Activated T-cell treated with anti-CD3 and anti-CD28 coated beads, Interleukin-2, amount 50 U/mL, for 72 hours (primary cell): ENCODE data around the gene HNRNPAB. TPM values are rescaled to one million over a fixed set of nuclear protein-coding genes. Genes with fewer than 3 reads are reported as not detected.
"Not testable (repeated sequence)": the region's sequence is repeated elsewhere in the genome, so short reads cannot be mapped to it uniquely, and the experiment has no call there.

Experiments used
- ATAC-seq, 2 donors: fragments of 150-1000 bp; cut with Tn5 transposase; replicated peaks in 1 of 2; 2 replicates each; pipeline ENCODE4 v1.10.0; 2021; ENCODE audit warnings: moderate library complexity in 2 of 2, mild to moderate bottlenecking in 1 of 2
- DNase-seq, 2 donors: peaks; one replicate each; pipeline ENCODE4 v3.0.0; 2021 to 2022; ENCODE audit warnings: mixed read lengths in 1 of 2
- H3K27ac Mint-ChIP-seq: one replicate; pipeline ENCODE4 v1.8.0; 2022; ENCODE audit warnings: mild to moderate bottlenecking, moderate library complexity, mixed read lengths
- H3K27me3 Mint-ChIP-seq: one replicate; pipeline ENCODE4 v1.8.0; 2022; ENCODE audit warnings: low read depth, mixed read lengths
- H3K36me3 Mint-ChIP-seq, 2 donors: one replicate each; pipeline ENCODE4 v1.8.0; 2022; ENCODE audit warnings: mixed read lengths in 2 of 2, mild to moderate bottlenecking in 1 of 2; ENCODE audit not compliant: insufficient read depth in 2 of 2
- H3K4me1 Mint-ChIP-seq: one replicate; pipeline ENCODE4 v1.8.0; 2022; ENCODE audit warnings: low read depth, mixed read lengths
- H3K4me3 Mint-ChIP-seq, 2 donors: one replicate each; pipeline ENCODE4 v1.8.0; 2022; ENCODE audit warnings: mild to moderate bottlenecking in 2 of 2, mixed read lengths in 2 of 2, moderate library complexity in 2 of 2
- H3K9me3 Mint-ChIP-seq, 2 donors: one replicate each; pipeline ENCODE4 v1.8.0; 2022; ENCODE audit warnings: mixed read lengths in 2 of 2
- total RNA-seq, 2 donors: library from RNA; stranded (reverse); gene quantifications; one replicate each; pipeline ENCODE4 v1.2.3, GENCODE V29; 2022

The HNRNPAB gene
- total RNA-seq, 2 donors from 2014 or later, result 196 to 232 TPM

DNA sequence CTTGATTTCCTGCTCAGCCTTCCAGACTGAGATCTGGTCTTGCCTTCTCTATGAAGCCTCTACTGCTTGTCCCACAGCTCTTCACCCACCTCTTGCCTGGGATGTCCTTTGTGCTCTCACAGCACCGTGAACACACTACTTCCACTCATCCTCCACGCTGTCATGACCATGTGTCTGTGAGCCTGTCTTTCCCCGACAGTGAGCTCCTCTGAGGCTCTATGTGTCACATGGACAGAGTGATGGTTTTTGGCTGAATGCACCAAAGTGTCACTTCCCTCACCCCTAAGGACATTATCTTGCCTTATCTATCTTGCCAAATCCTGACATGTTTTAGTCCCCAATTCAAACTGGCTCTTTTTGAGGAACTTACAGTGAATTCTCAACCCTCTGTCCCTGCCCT is 16.9 kb downstream of the HNRNPAB start:
- H3K9me3 Mint-ChIP-seq, result no peaks in the 10 kb centered on the region
- H3K4me1 Mint-ChIP-seq, result peaks cover 31% of the 10 kb centered on the region
- peak overlapping the region; percentile 31 for H3K27ac Mint-ChIP-seq
- ATAC-seq, result peak; percentile 5 to 34
- no peaks in the 10 kb centered on the region for H3K27me3 Mint-ChIP-seq
- no peak for DNase-seq
- H3K4me3 Mint-ChIP-seq, result no peak overlapping the region
- H3K36me3 Mint-ChIP-seq, result peaks cover 6 to 42% of the 10 kb centered on the region in 2 donors

- Mint-ChIP-seq H3K4me1 (peaks cover 31% of the 10 kb centered on the region), H3K27me3 (no peaks in the 10 kb centered on the region), H3K4me3 (no peak overlapping the region), H3K36me3 (peaks cover 6 to 41% of the 10 kb centered on the region in 2 donors), H3K9me3 (no peaks in the 10 kb centered on the region), H3K27ac (peak overlapping the region; percentile 31)
- ATAC-seq (peak; percentile 4 to 7), DNase-seq (no peak)
Measured at GRCh38 chr5:178221853-178222252, 17.5 kb downstream of the HNRNPAB start.

DNA sequence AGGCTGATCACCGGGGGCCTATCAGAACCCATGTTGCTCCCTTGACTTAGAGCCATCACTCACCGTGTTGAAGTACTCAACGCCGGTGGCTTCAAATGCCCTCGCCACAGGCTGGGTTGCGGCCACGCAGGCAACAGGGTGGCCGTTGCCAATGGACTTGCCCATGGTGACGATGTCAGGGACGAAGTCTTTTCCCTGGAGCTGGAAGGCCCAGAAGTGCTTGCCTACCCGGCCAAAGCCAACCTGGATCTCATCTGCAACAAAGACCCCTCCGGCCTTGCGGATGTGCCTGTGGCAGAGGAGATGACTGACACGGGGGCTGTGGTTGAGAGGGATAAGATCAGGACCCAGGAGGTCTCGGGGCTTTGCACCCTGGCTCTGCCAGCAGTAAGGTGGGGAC is 18.0 kb downstream of the HNRNPAB start:
- no peaks in the 10 kb centered on the region for H3K27me3 Mint-ChIP-seq
- DNase-seq, result no peak
- H3K27ac Mint-ChIP-seq, result no peak overlapping the region
- H3K4me1 Mint-ChIP-seq, result peaks cover 35% of the 10 kb centered on the region
- no peak overlapping the region for H3K4me3 Mint-ChIP-seq
- H3K36me3 Mint-ChIP-seq, result peaks cover 7 to 45% of the 10 kb centered on the region in 2 donors
- no peaks in the 10 kb centered on the region for H3K9me3 Mint-ChIP-seq
- ATAC-seq, result no peak

DNA sequence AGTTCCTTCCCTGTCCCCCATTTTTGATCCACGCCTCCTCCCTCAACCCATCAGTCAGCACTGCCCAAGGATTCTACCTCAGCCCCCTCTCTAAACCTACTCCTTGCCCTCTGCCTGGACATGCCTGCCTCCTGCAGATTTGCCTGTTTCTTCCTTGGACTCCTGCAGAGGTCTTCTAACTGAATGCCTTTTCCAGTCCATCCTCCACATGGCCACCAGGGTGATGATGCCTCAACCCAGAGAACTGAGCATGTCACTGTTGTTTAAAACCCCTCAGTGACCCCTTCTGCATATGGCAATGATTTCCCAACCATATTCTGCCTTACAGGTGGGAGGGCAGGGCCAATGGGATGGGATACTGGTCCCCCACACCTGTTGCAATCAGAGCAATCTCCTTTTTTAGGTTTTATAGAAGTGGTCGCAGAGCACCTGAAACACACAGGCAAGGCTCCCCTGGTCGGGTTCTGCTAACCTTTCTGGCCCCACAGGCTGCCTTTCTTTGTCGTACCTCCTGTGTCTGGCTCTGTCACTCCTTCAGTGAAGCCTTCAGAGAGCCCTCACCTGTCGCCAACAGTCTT is 19.0 kb downstream of the HNRNPAB start:
- peaks cover 44% of the 10 kb centered on the region for H3K4me1 Mint-ChIP-seq
- no peaks in the 10 kb centered on the region for H3K9me3 Mint-ChIP-seq
- H3K36me3 Mint-ChIP-seq, result peaks cover 15 to 49% of the 10 kb centered on the region in 2 donors
- H3K27me3 Mint-ChIP-seq, result no peaks in the 10 kb centered on the region
- no peak overlapping the region for H3K4me3 Mint-ChIP-seq
- no peak for ATAC-seq
- H3K27ac Mint-ChIP-seq, result peak overlapping the region; percentile 18
- DNase-seq, result no peak

- Mint-ChIP-seq H3K9me3 (no peaks in the 10 kb centered on the region), H3K27ac (no peak overlapping the region), H3K36me3 (peaks cover 19 to 47% of the 10 kb centered on the region in 2 donors), H3K27me3 (no peaks in the 10 kb centered on the region), H3K4me1 (peaks cover 44% of the 10 kb centered on the region), H3K4me3 (no peak overlapping the region)
- ATAC-seq (no peak), DNase-seq (no peak)
Measured at GRCh38 chr5:178223828-178224335, 19.5 kb downstream of the HNRNPAB start.

- peaks cover 19 to 47% of the 10 kb centered on the region in 2 donors for H3K36me3 Mint-ChIP-seq
- no peaks in the 10 kb centered on the region for H3K27me3 Mint-ChIP-seq
- no peak for ATAC-seq
Measured at GRCh38 chr5:178224403-178224802, 20.1 kb downstream of the HNRNPAB start.

DNA sequence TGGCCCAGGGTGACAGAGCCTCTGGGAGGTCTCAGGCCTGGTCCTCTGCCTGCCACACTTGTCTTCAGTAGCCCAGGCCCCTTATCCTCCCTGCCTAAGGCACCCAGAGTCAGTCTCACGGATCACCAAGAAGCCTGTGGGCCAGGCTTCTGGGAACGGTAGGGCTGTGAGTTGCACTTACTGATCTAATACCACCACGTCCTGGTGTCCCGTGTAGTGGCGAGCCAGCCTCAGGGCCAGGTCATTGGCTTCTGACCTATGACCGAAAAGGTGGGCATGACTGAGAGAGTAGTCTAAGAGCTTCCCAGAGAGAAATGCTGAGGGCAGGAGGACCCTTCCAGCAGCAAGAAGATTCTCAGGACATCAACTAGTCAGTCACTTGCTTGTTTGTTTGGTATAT is 20.8 kb downstream of the HNRNPAB start:
- no peaks in the 10 kb centered on the region for H3K27me3 Mint-ChIP-seq
- no peak overlapping the region for H3K4me3 Mint-ChIP-seq
- DNase-seq (no peak), ATAC-seq (no peak)
- no peak overlapping the region for H3K27ac Mint-ChIP-seq
- H3K9me3 Mint-ChIP-seq, result no peaks in the 10 kb centered on the region
- peaks cover 23 to 47% of the 10 kb centered on the region in 2 donors for H3K36me3 Mint-ChIP-seq
- H3K4me1 Mint-ChIP-seq, result peaks cover 54% of the 10 kb centered on the region

More at GRCh38 chr5:178224403-178224802, 20.1 kb downstream of the HNRNPAB start:
- DNase-seq, result no peak
- no peak overlapping the region for H3K27ac Mint-ChIP-seq
- H3K4me1 Mint-ChIP-seq, result peaks cover 47% of the 10 kb centered on the region
- no peaks in the 10 kb centered on the region for H3K9me3 Mint-ChIP-seq
- no peak overlapping the region for H3K4me3 Mint-ChIP-seq

DNA sequence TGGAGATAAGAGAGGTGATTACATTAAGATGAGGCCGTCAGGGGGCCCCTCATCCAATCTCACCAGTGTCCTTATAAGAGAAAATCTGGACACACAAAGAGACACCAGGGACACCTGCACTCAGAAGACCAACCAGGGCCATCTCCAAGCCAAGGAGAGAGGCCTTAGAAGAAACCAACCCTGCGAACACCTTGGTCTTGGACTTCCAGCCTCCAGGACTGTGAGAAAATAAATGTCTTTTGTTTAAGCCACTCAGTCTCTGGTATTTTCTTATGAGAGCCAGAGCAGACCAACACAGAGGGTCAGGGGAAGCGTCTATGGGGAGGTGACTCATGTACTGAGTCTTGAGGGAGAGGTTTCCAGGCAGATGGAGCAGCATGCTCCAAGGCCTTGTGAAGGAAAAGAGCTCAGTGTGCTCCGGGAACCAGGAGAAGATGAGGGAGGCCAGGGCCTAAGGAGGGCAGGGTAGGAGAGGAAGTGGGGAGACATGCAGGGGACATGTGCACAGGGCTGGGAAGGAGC is 22.9 kb downstream of the HNRNPAB start:
- no peaks in the 10 kb centered on the region for H3K27me3 Mint-ChIP-seq
- DNase-seq, result no peak
- H3K36me3 Mint-ChIP-seq, result peaks cover 26 to 46% of the 10 kb centered on the region in 2 donors
- H3K9me3 Mint-ChIP-seq, result no peaks in the 10 kb centered on the region
- peak overlapping the region in 1 of 2 donors; percentile 1 for H3K4me3 Mint-ChIP-seq
- H3K4me1 Mint-ChIP-seq, result peaks cover 59% of the 10 kb centered on the region
- no peak for ATAC-seq
- H3K27ac Mint-ChIP-seq, result peak overlapping the region; percentile 79

DNA sequence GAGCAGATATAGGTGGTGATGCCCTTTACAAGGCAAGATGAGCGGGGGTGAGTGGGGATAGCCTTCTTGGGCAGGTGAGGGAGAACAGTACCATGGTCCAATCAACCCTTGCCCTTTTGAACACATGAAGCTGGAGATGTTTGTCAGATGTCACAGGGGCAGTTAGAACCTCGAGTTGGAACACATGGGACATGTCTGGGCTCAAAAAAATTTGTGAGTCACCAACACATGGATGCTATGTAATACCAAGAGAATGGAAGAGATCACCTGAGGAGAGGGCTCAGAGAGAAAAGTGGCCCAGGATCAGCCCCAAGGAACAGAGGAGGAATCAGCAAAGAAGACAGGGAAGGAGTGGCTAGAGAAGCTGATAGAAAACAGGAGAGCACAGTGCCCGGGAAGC is 23.6 kb downstream of the HNRNPAB start:
- Mint-ChIP-seq H3K27me3 (no peaks in the 10 kb centered on the region), H3K4me1 (peaks cover 59% of the 10 kb centered on the region), H3K4me3 (no peak overlapping the region), H3K27ac (peak overlapping the region; percentile 79), H3K36me3 (peaks cover 26 to 46% of the 10 kb centered on the region in 2 donors), H3K9me3 (no peaks in the 10 kb centered on the region)
- ATAC-seq (no peak), DNase-seq (no peak)

- no peak for ATAC-seq
- H3K9me3 Mint-ChIP-seq, result no peaks in the 10 kb centered on the region
- peaks cover 26 to 42% of the 10 kb centered on the region in 2 donors for H3K36me3 Mint-ChIP-seq
- H3K4me3 Mint-ChIP-seq, result no peak overlapping the region
- peak overlapping the region; percentile 68 for H3K27ac Mint-ChIP-seq
- peaks cover 56% of the 10 kb centered on the region for H3K4me1 Mint-ChIP-seq
- DNase-seq, result no peak
- H3K27me3 Mint-ChIP-seq, result no peaks in the 10 kb centered on the region
Measured at GRCh38 chr5:178228609-178229008, 24.3 kb downstream of the HNRNPAB start.

DNA sequence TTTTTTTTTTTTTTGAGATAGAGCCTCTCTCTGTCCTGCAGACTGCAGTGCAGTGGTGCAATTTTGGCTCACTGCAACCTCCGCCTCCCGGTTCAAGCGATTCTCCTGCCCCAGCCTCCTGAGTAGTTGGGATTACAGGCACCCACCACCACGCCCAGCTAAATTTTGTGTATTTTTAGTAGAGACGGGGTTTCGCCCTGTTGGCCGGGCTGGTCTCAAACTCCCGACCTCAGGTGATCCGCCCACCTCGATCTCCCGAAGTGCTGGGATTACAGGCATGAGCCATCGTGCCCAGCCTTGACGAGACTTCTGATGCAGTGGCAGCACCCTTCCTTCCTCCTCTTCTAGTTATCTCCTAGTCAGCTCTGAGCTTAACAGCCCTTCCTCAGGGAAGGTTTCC is 24.8 kb downstream of the HNRNPAB start:
- ATAC-seq, DNase-seq, H3K4me3 Mint-ChIP-seq, H3K9me3 Mint-ChIP-seq, H3K27me3 Mint-ChIP-seq: not testable (repeated sequence)
- Mint-ChIP-seq H3K4me1 (peaks cover 51% of the 10 kb centered on the region), H3K36me3 (peaks cover 26 to 38% of the 10 kb centered on the region in 2 donors), H3K27ac (peak overlapping the region; percentile 55)

DNA sequence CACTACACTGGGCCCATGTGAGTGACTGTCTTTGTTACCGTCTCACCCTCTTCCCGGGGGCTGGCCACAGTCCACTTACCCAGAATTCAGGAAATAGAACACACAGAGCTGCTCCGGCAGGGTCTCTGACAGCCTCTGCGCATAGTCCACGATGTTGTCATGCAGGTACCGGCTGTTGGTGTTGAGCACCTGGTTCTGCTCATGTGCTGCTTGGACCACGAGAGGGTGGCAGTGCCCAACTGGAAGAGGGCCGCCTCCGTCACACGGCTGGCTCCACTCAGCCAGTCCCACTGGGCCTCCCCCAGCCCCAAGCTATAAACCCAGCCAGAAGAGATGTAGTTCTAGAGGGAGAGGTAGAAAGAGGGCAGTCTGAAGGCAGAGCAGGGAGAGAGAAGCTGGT is 25.5 kb downstream of the HNRNPAB start:
- ATAC-seq, result no peak
- Mint-ChIP-seq H3K4me3 (peak overlapping the region; percentile 32 to 89), H3K9me3 (no peaks in the 10 kb centered on the region), H3K4me1 (peaks cover 55% of the 10 kb centered on the region), H3K27me3 (no peaks in the 10 kb centered on the region), H3K36me3 (peaks cover 25 to 37% of the 10 kb centered on the region in 2 donors), H3K27ac (peak overlapping the region; percentile 70)
- DNase-seq, result no peak

- Mint-ChIP-seq H3K4me1 (peaks cover 61% of the 10 kb centered on the region), H3K27me3 (no peaks in the 10 kb centered on the region), H3K36me3 (peaks cover 24 to 33% of the 10 kb centered on the region in 2 donors), H3K9me3 (no peaks in the 10 kb centered on the region), H3K4me3 (peak overlapping the region; percentile 89), H3K27ac (peak overlapping the region; percentile 84)
- no peak for DNase-seq
- ATAC-seq, result no peak
Measured at GRCh38 chr5:178230879-178231538, 26.7 kb downstream of the HNRNPAB start.
